SK-N-SH treated with all-trans-retinoic acid at 6 μM for 48 hours (cell line): ENCODE results near the gene NSG2.

Source experiments
- ATAC-seq: fragments of 200-7000 bp; cut with Tn5 transposase; 3 replicates; pipeline ENCODE4 v1.9.1; 2020; ENCODE audit warnings: mild to moderate bottlenecking, moderate library complexity
- ARNTL ChIP-seq: fragments of 450-650 bp; formaldehyde crosslinking; IDR thresholded peaks from 2 replicates; pipeline ENCODE4 v1.5.0; 2020; ENCODE audit warnings: low read depth, mild to moderate bottlenecking, moderate library complexity, borderline replicate concordance
- BACH2 ChIP-seq: fragments of 250-450 bp; sonication (Bioruptor Pico); IDR thresholded peaks from 2 replicates; pipeline ENCODE4 v1.9.0; 2021; ENCODE audit warnings: mild to moderate bottlenecking, borderline replicate concordance
- CREB5 ChIP-seq: fragments of 250-450 bp; sonication (Bioruptor Pico); IDR thresholded peaks from 2 replicates; pipeline ENCODE4 v1.5.1; 2020; ENCODE audit warnings: low read depth, mild to moderate bottlenecking, moderate library complexity
- CSDC2 ChIP-seq: fragments of 250-450 bp; sonication (Bioruptor Pico); IDR thresholded peaks from 2 replicates; pipeline ENCODE4 v1.5.0; 2020; ENCODE audit warnings: mild to moderate bottlenecking, moderate library complexity
- ESRRG ChIP-seq: fragments of 250-450 bp; sonication (Bioruptor Pico); IDR thresholded peaks from 2 replicates; pipeline ENCODE4 v1.6.1; 2021; ENCODE audit warnings: mild to moderate bottlenecking
- ISL1 ChIP-seq: fragments of 250-450 bp; sonication (Bioruptor Pico); IDR thresholded peaks from 2 replicates; pipeline ENCODE4 v2.1.2; 2022; ENCODE audit warnings: mild to moderate bottlenecking, moderate library complexity
- OSR1 ChIP-seq: fragments of 250-450 bp; sonication (Bioruptor Pico); IDR thresholded peaks from 2 replicates; pipeline ENCODE4 v1.8.0; 2022; ENCODE audit warnings: moderate library complexity, mild to moderate bottlenecking, inconsistent platforms
- PATZ1 ChIP-seq: fragments of 250-450 bp; sonication (Bioruptor Pico); IDR thresholded peaks from 2 replicates; pipeline ENCODE4 v1.8.0; 2020; ENCODE audit warnings: mild to moderate bottlenecking, moderate library complexity, borderline replicate concordance
- PPARA ChIP-seq: fragments of 250-450 bp; sonication (Bioruptor Pico); IDR thresholded peaks from 2 replicates; pipeline ENCODE4 v1.5.0; 2020; ENCODE audit warnings: mild to moderate bottlenecking, borderline replicate concordance
- RARB ChIP-seq: fragments of 250-450 bp; sonication (Bioruptor Pico); IDR thresholded peaks from 2 replicates; pipeline ENCODE4 v1.8.0; 2021; ENCODE audit warnings: mild to moderate bottlenecking, moderate library complexity
- TCF4 ChIP-seq: fragments of 250-450 bp; sonication (Bioruptor Pico); IDR thresholded peaks from 2 replicates; pipeline ENCODE4 v1.8.0; 2021; ENCODE audit warnings: mild to moderate bottlenecking, moderate library complexity, borderline replicate concordance
- TOX ChIP-seq: fragments of 250-450 bp; sonication (Bioruptor Pico); IDR thresholded peaks from 2 replicates; pipeline ENCODE4 v1.8.0; 2021; ENCODE audit warnings: mild to moderate bottlenecking, moderate library complexity, borderline replicate concordance
- TSHZ2 ChIP-seq: fragments of 250-450 bp; sonication (Bioruptor Pico); IDR thresholded peaks from 2 replicates; pipeline ENCODE4 v1.5.0; 2020; ENCODE audit warnings: mild to moderate bottlenecking, moderate library complexity
- ZC3H10 ChIP-seq: fragments of 250-450 bp; sonication (Bioruptor Pico); IDR thresholded peaks from 2 replicates; pipeline ENCODE4 v1.5.1; 2021; ENCODE audit warnings: mild to moderate bottlenecking, moderate library complexity
- ZFP3 ChIP-seq: fragments of 250-450 bp; sonication (Bioruptor Pico); IDR thresholded peaks from 2 replicates; pipeline ENCODE4 v1.5.0; 2020; ENCODE audit warnings: mild to moderate bottlenecking, moderate library complexity
- ZFP30 ChIP-seq: fragments of 450-650 bp; formaldehyde crosslinking; IDR thresholded peaks from 2 replicates; pipeline ENCODE4 v1.5.0; 2022; ENCODE audit warnings: mild to moderate bottlenecking, moderate library complexity
- ZNF565 ChIP-seq: fragments of 450-650 bp; formaldehyde crosslinking; conservative IDR thresholded peaks from 2 replicates; pipeline ENCODE4 v1.5.0; 2020; ENCODE audit warnings: low read depth, mild to moderate bottlenecking, moderate library complexity
- ZNF70 ChIP-seq: fragments of 450-650 bp; formaldehyde crosslinking; IDR thresholded peaks from 2 replicates; pipeline ENCODE4 v1.5.0; 2020; ENCODE audit warnings: mild to moderate bottlenecking, moderate library complexity
- ZNF8 ChIP-seq: fragments of 450-650 bp; formaldehyde crosslinking; IDR thresholded peaks from 2 replicates; pipeline ENCODE4 v1.5.0; 2020; ENCODE audit warnings: mild to moderate bottlenecking, moderate library complexity
- TF ChIP-seq, protein P1 (sequence below): fragments of 250-450 bp; sonication (Bioruptor Pico); IDR thresholded peaks from 2 replicates; pipeline ENCODE4 v1.5.1; 2021; ENCODE audit warnings: mild to moderate bottlenecking, moderate library complexity
- TF ChIP-seq, protein P2 (sequence below): fragments of 250-450 bp; sonication (Bioruptor Pico); IDR thresholded peaks from 2 replicates; pipeline ENCODE4 v1.8.0; 2021; ENCODE audit warnings: low read depth, mild to moderate bottlenecking, moderate library complexity, borderline replicate concordance

Gene NSG2

DNA sequence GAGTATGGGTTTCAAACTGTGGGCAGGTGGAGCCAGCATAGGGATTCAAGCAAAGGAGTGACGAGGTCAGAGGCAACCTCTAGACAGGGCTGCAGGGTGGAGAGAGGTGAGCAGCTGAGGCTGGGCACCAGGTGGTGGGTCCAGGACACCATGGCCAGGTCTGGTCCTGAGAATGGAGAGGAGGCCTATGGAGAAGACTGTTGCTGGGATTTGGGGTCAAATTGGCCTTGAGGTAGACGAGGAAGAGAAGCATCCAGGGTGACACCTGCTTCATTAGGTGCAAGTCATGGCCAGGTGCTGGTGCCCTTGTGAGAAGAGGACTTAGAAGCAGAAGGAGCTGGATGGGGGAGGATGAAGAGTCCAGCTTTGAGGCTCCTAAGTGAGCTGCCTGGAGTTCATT, 99.6 kb downstream of the NSG2 start:
- TF ChIP-seq TCF4 (no peak), PATZ1 (CRISPR knock-in tag) (no peak), CREB5 (CRISPR knock-in tag) (no peak), BACH2 (CRISPR knock-in tag) (no peak), ZFP30 (CRISPR knock-in tag) (no peak), RARB (CRISPR knock-in tag) (no peak), ZNF70 (CRISPR knock-in tag) (no peak), OSR1 (CRISPR knock-in tag) (no peak), ZNF8 (no peak), TOX (CRISPR knock-in tag) (no peak), ZFP3 (CRISPR knock-in tag) (no peak), TSHZ2 (CRISPR knock-in tag) (no peak)
- TF ChIP-seq, protein P1, sequence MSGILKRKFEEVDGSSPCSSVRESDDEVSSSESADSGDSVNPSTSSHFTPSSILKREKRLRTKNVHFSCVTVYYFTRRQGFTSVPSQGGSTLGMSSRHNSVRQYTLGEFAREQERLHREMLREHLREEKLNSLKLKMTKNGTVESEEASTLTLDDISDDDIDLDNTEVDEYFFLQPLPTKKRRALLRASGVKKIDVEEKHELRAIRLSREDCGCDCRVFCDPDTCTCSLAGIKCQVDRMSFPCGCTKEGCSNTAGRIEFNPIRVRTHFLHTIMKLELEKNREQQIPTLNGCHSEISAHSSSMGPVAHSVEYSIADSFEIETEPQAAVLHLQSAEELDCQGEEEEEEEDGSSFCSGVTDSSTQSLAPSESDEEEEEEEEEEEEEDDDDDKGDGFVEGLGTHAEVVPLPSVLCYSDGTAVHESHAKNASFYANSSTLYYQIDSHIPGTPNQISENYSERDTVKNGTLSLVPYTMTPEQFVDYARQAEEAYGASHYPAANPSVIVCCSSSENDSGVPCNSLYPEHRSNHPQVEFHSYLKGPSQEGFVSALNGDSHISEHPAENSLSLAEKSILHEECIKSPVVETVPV (CRISPR knock-in tag) = no peak
- ATAC-seq = no peak

DNA sequence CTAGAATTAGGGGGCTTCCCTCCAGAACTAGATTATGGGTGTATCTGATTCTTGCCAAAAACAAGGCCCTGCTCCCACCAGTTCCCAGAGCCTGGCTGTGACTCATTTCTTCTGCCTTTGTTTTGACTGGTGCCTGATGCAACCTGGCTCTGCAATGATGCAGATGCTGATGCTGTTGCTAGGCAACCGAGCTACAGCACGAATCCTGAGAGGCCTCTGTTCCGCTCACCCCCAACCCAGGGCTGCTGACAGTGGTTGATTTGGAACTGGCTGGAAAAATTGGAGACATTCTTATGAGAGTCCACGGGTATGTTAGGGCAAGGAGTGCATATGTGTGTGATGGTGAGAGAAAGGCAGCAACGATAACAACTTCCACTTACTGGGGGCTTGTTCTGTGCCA, 100.3 kb downstream of the NSG2 start:
- no peak for ATAC-seq
- TF ChIP-seq RARB (CRISPR knock-in tag) = no peak
- TF ChIP-seq, protein P1 (CRISPR knock-in tag) = no peak
- no peak for TF ChIP-seq TSHZ2 (CRISPR knock-in tag)
- TF ChIP-seq OSR1 (CRISPR knock-in tag) = no peak
- no peak for TF ChIP-seq ZNF70 (CRISPR knock-in tag)
- no peak for TF ChIP-seq ARNTL (CRISPR knock-in tag)
- TF ChIP-seq TOX (CRISPR knock-in tag) = no peak
- TF ChIP-seq ESRRG = no peak
- no peak for TF ChIP-seq ZNF565 (CRISPR knock-in tag)
- TF ChIP-seq TCF4 = no peak
- TF ChIP-seq ZC3H10 (CRISPR knock-in tag) = no peak
- no peak for TF ChIP-seq ZFP3 (CRISPR knock-in tag)
- TF ChIP-seq CSDC2 (CRISPR knock-in tag) = no peak
- TF ChIP-seq PATZ1 (CRISPR knock-in tag) = no peak
- TF ChIP-seq, protein P2, sequence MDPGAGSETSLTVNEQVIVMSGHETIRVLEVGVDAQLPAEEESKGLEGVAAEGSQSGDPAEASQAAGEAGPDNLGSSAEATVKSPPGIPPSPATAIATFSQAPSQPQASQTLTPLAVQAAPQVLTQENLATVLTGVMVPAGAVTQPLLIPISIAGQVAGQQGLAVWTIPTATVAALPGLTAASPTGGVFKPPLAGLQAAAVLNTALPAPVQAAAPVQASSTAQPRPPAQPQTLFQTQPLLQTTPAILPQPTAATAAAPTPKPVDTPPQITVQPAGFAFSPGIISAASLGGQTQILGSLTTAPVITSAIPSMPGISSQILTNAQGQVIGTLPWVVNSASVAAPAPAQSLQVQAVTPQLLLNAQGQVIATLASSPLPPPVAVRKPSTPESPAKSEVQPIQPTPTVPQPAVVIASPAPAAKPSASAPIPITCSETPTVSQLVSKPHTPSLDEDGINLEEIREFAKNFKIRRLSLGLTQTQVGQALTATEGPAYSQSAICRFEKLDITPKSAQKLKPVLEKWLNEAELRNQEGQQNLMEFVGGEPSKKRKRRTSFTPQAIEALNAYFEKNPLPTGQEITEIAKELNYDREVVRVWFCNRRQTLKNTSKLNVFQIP (CRISPR knock-in tag) = no peak
- TF ChIP-seq CREB5 (CRISPR knock-in tag) = no peak
- no peak for TF ChIP-seq ISL1 (CRISPR knock-in tag)
- TF ChIP-seq PPARA (CRISPR knock-in tag) = no peak
